Measurements from ENCODE around the gene PEX3. TPM values are rescaled to one million over a fixed set of nuclear protein-coding genes. Genes with fewer than 3 reads are reported as not detected.

PEX3 gene
- total RNA-seq, 1 donor from 2014 or later, result 18.8 TPM

- no peak for DNase-seq
- no peak for TF ChIP-seq CTCF (IDR thresholded peaks at IDR 0.05)
- Histone ChIP-seq H3K27me3 (no peaks in the 10 kb centered on the region), H3K27ac (no peak overlapping the region), H3K36me3 (no peaks in the 10 kb centered on the region), H3K9me3 (no peaks in the 10 kb centered on the region), H3K4me3 (no peak overlapping the region), H3K4me1 (no peaks in the 10 kb centered on the region)
- intact Hi-C loops (cut with DNase I), result no loop called here
- no peak for ATAC-seq
Measured at GRCh38 chr6:143527677-143528076, 77.1 kb downstream of the PEX3 start.

- Histone ChIP-seq H3K4me3 (no peak overlapping the region), H3K27ac (peak overlapping the region; percentile 3), H3K4me1 (no peaks in the 10 kb centered on the region), H3K36me3 (no peaks in the 10 kb centered on the region), H3K27me3 (no peaks in the 10 kb centered on the region), H3K9me3 (no peaks in the 10 kb centered on the region)
- ATAC-seq (no peak), DNase-seq (no peak)
- intact Hi-C loops (cut with DNase I), result no loop called here
- no peak for TF ChIP-seq CTCF (IDR thresholded peaks at IDR 0.05)
Measured at GRCh38 chr6:143528164-143528811, 77.7 kb downstream of the PEX3 start.

- intact Hi-C loops (cut with DNase I), result no loop called here
- Histone ChIP-seq H3K4me3 (no peak overlapping the region), H3K27me3 (no peaks in the 10 kb centered on the region), H3K4me1 (no peaks in the 10 kb centered on the region), H3K9me3 (no peaks in the 10 kb centered on the region), H3K36me3 (no peaks in the 10 kb centered on the region), H3K27ac (no peak overlapping the region)
- ATAC-seq (no peak), DNase-seq (no peak)
- TF ChIP-seq CTCF (IDR thresholded peaks at IDR 0.05), result no peak
Measured at GRCh38 chr6:143529095-143529494, 78.5 kb downstream of the PEX3 start.

- intact Hi-C loops (cut with DNase I), result no loop called here
- ATAC-seq (no peak), DNase-seq (no peak)
- Histone ChIP-seq H3K27me3 (no peaks in the 10 kb centered on the region), H3K36me3 (no peaks in the 10 kb centered on the region), H3K4me3 (no peak overlapping the region), H3K4me1 (peaks cover 6% of the 10 kb centered on the region), H3K27ac (no peak overlapping the region), H3K9me3 (no peaks in the 10 kb centered on the region)
- TF ChIP-seq CTCF (IDR thresholded peaks at IDR 0.05), result no peak
Measured at GRCh38 chr6:143531720-143532499, 81.3 kb downstream of the PEX3 start.

GRCh38 chr6:143535189-143535614 is 84.6 kb downstream of the PEX3 start:
- TF ChIP-seq CTCF (IDR thresholded peaks at IDR 0.05), result no peak
- no peak for DNase-seq
- no peaks in the 10 kb centered on the region for H3K36me3 ChIP-seq
- intact Hi-C loops (cut with DNase I), result no loop called here
- H3K4me1 ChIP-seq, result peaks cover 6% of the 10 kb centered on the region
- no peak for ATAC-seq
- H3K27me3 ChIP-seq, result no peaks in the 10 kb centered on the region
- no peaks in the 10 kb centered on the region for H3K9me3 ChIP-seq
- H3K27ac ChIP-seq, result no peak overlapping the region
- H3K4me3 ChIP-seq, result no peak overlapping the region
